Ascending aorta (tissue), 2 donors: ENCODE data around the gene PPP1R1C. TPM values are rescaled to one million over a fixed set of nuclear protein-coding genes. Genes with fewer than 3 reads are reported as not detected.

Source experiments
- DNase-seq, 2 donors: peaks; one replicate each; pipeline ENCODE4 v3.0.0-alpha.2; 2019; ENCODE audit warnings: low spot score in 2 of 2
- H3K27ac ChIP-seq, 2 donors: fragments of 200-600 bp; sonication (generic); one replicate each; pipeline ENCODE4 v1.5.1; 2016 to 2017; ENCODE audit warnings: mild to moderate bottlenecking in 1 of 2
- H3K27me3 ChIP-seq: fragments of 200-600 bp; sonication (generic); one replicate; pipeline ENCODE4 v1.5.1; 2017
- H3K36me3 ChIP-seq, 2 donors: fragments of 200-600 bp; sonication (generic); one replicate each; pipeline ENCODE4 v1.5.1; 2016
- H3K4me1 ChIP-seq, 2 donors: fragments of 200-600 bp; sonication (generic); one replicate each; pipeline ENCODE4 v1.5.1; 2016 to 2017; ENCODE audit warnings: mild to moderate bottlenecking in 1 of 2
- H3K4me3 ChIP-seq, 2 donors: fragments of 200-600 bp; sonication (generic); one replicate each; pipeline ENCODE4 v1.5.1; 2016 to 2017; ENCODE audit warnings: mild to moderate bottlenecking in 1 of 2
- H3K9me3 ChIP-seq, 2 donors: fragments of 200-600 bp; sonication (generic); one replicate each; pipeline ENCODE4 v1.5.1; 2016
- intact Hi-C: fragments of 100-400 bp; cut with DNase I; formaldehyde crosslinking; loops from one replicate; pipeline ENCODE4 v1.15.1; 2023
- total RNA-seq: library from RNA; depleted of rRNA; stranded (reverse); fragments of >200 nt; gene quantifications from one replicate; pipeline ENCODE4 v1.1.0, GENCODE V29; 2016
- TF ChIP-seq, protein P1 (sequence below), 3 experiments: fragments of 200-600 bp in 2 of 3; fragments of 450-650 bp in 1 of 3; sonication (generic) in 2 of 3; IDR thresholded peaks; one replicate each; pipeline ENCODE4 v1.5.1; 2016 to 2019; ENCODE audit warnings: antibody characterized with exemption in 3 of 3, mild to moderate bottlenecking in 1 of 3, moderate library complexity in 1 of 3

PPP1R1C gene
- total RNA-seq, 1 donor from 2014 or later: not detected

GRCh38 chr2:182128821-182129707 lies 143.4 kb downstream of the PPP1R1C start:
- H3K9me3 ChIP-seq: peaks cover 0 to 2% of the 10 kb centered on the region in 2 donors
- no peaks in the 10 kb centered on the region for H3K4me1 ChIP-seq
- TF ChIP-seq, protein P1, sequence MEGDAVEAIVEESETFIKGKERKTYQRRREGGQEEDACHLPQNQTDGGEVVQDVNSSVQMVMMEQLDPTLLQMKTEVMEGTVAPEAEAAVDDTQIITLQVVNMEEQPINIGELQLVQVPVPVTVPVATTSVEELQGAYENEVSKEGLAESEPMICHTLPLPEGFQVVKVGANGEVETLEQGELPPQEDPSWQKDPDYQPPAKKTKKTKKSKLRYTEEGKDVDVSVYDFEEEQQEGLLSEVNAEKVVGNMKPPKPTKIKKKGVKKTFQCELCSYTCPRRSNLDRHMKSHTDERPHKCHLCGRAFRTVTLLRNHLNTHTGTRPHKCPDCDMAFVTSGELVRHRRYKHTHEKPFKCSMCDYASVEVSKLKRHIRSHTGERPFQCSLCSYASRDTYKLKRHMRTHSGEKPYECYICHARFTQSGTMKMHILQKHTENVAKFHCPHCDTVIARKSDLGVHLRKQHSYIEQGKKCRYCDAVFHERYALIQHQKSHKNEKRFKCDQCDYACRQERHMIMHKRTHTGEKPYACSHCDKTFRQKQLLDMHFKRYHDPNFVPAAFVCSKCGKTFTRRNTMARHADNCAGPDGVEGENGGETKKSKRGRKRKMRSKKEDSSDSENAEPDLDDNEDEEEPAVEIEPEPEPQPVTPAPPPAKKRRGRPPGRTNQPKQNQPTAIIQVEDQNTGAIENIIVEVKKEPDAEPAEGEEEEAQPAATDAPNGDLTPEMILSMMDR (IDR thresholded peaks at IDR 0.05): no peak
- H3K27ac ChIP-seq: no peak overlapping the region
- intact Hi-C loops: no loop called here
- no peak for DNase-seq
- H3K4me3 ChIP-seq: no peak overlapping the region
- H3K36me3 ChIP-seq: no peaks in the 10 kb centered on the region
- no peaks in the 10 kb centered on the region for H3K27me3 ChIP-seq

GRCh38 chr2:182132605-182133004 lies 147.0 kb downstream of the PPP1R1C start:
- TF ChIP-seq, protein P1 (IDR thresholded peaks at IDR 0.05): peak in 1 of 3 experiments; percentile 14
- Histone ChIP-seq H3K27ac (no peak overlapping the region), H3K27me3 (no peaks in the 10 kb centered on the region), H3K9me3 (no peaks in the 10 kb centered on the region), H3K36me3 (no peaks in the 10 kb centered on the region), H3K4me3 (no peak overlapping the region), H3K4me1 (no peaks in the 10 kb centered on the region)
- no peak for DNase-seq
- intact Hi-C loops: no loop called here

GRCh38 chr2:182133195-182133891 lies 147.7 kb downstream of the PPP1R1C start:
- intact Hi-C loops: no loop called here
- Histone ChIP-seq H3K27ac (no peak overlapping the region), H3K4me1 (no peaks in the 10 kb centered on the region), H3K9me3 (no peaks in the 10 kb centered on the region), H3K36me3 (no peaks in the 10 kb centered on the region), H3K27me3 (no peaks in the 10 kb centered on the region), H3K4me3 (no peak overlapping the region)
- no peak for DNase-seq
- TF ChIP-seq, protein P1 (IDR thresholded peaks at IDR 0.05): no peak

DNA sequence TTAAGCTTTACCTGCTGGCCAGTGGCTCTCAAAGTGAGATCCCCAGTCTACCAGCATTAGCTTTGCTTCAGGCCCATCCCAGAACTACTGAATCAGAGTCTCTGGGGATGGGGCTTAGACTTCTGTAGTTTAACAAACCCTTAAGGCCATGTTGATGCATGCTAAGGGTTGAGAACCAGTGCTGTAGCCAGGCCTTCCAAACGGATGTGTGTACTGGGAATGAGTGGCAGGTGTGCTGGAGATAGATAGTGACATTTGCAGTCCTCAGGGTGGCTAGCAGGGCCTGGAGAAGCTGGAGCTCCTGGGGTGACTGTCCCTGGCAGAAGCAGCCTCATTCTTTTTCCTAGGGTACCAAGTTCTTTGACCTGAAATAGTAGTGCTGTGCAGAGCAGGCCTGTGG lies 148.5 kb downstream of the PPP1R1C start:
- H3K36me3 ChIP-seq: no peaks in the 10 kb centered on the region
- DNase-seq: no peak
- H3K27ac ChIP-seq: no peak overlapping the region
- TF ChIP-seq, protein P1 (IDR thresholded peaks at IDR 0.05): no peak
- intact Hi-C loops: no loop called here
- H3K4me3 ChIP-seq: no peak overlapping the region
- no peaks in the 10 kb centered on the region for H3K9me3 ChIP-seq
- no peaks in the 10 kb centered on the region for H3K27me3 ChIP-seq
- no peaks in the 10 kb centered on the region for H3K4me1 ChIP-seq

- H3K27me3 ChIP-seq: no peaks in the 10 kb centered on the region
- TF ChIP-seq, protein P1 (IDR thresholded peaks at IDR 0.05): no peak
- no peak overlapping the region for H3K27ac ChIP-seq
- no peak for DNase-seq
- H3K4me1 ChIP-seq: no peaks in the 10 kb centered on the region
- H3K36me3 ChIP-seq: no peaks in the 10 kb centered on the region
- intact Hi-C loops: no loop called here
- H3K4me3 ChIP-seq: no peak overlapping the region
- H3K9me3 ChIP-seq: no peaks in the 10 kb centered on the region
Measured at GRCh38 chr2:182142062-182142461, 156.4 kb downstream of the PPP1R1C start.
